Trophoblast cell (in vitro differentiated cells and primary cell): ENCODE data around the gene MMP15.
A peak's percentile ranks its signal among the peaks of the same experiment; 100 is the strongest.

Source experiments
- DNase-seq, 2 donors: peaks; one replicate each; pipeline ENCODE4 v3.0.0-alpha.2; 2016
- H2AFZ ChIP-seq: 2 replicates; pipeline ENCODE4 v1.6.1; 2013; ENCODE audit warnings: low read length, moderate library complexity, mild to moderate bottlenecking; ENCODE audit not compliant: insufficient read depth, poor library complexity
- H2AK5ac ChIP-seq: 2 replicates; pipeline ENCODE4 v1.6.1; 2013; ENCODE audit warnings: mild to moderate bottlenecking, low read length
- H2BK120ac ChIP-seq: 2 replicates; pipeline ENCODE4 v1.6.1; 2013; ENCODE audit warnings: low read length, mild to moderate bottlenecking, moderate library complexity; ENCODE audit not compliant: insufficient read depth, poor library complexity
- H2BK12ac ChIP-seq: 2 replicates; pipeline ENCODE4 v1.6.1; 2013; ENCODE audit warnings: mild to moderate bottlenecking, low read length, moderate library complexity
- H2BK5ac ChIP-seq: 2 replicates; pipeline ENCODE4 v1.6.1; 2013; ENCODE audit warnings: low read length, low read depth, moderate library complexity, mild to moderate bottlenecking; ENCODE audit not compliant: poor library complexity
- H3K14ac ChIP-seq: 2 replicates; pipeline ENCODE4 v1.6.1; 2013; ENCODE audit warnings: mild to moderate bottlenecking, low read length
- H3K18ac ChIP-seq: 2 replicates; pipeline ENCODE4 v1.6.1; 2013; ENCODE audit warnings: mild to moderate bottlenecking, low read length
- H3K23ac ChIP-seq: 2 replicates; pipeline ENCODE4 v1.6.1; 2013; ENCODE audit warnings: low read length
- H3K27ac ChIP-seq: 2 replicates; pipeline ENCODE4 v1.5.1; 2013; ENCODE audit warnings: low read depth, mild to moderate bottlenecking, inconsistent platforms, low read length, moderate library complexity
- H3K27me3 ChIP-seq: 2 replicates; pipeline ENCODE4 v1.6.1; 2013; ENCODE audit warnings: inconsistent platforms, mild to moderate bottlenecking, low read length, moderate library complexity; ENCODE audit not compliant: insufficient read depth
- H3K36me3 ChIP-seq, 2 experiments: 1 replicate in 1 of 2; 2 replicates in 1 of 2; pipeline ENCODE4 v1.6.1; 2013; ENCODE audit warnings: low read length in 2 of 2, mild to moderate bottlenecking in 2 of 2, moderate library complexity in 1 of 2; ENCODE audit not compliant: insufficient read depth in 2 of 2, control insufficient read depth in 1 of 2
- H3K4ac ChIP-seq: 2 replicates; pipeline ENCODE4 v1.6.1; 2013; ENCODE audit warnings: low read depth, mild to moderate bottlenecking, low read length, moderate library complexity
- H3K4me1 ChIP-seq, 2 experiments: 1 replicate in 1 of 2; 2 replicates in 1 of 2; pipeline ENCODE4 v1.6.1; 2013; ENCODE audit warnings: low read length in 2 of 2, mild to moderate bottlenecking in 2 of 2, moderate library complexity in 1 of 2; ENCODE audit not compliant: insufficient read depth in 2 of 2, control insufficient read depth in 1 of 2
- H3K4me2 ChIP-seq: 2 replicates; pipeline ENCODE4 v1.6.1; 2013; ENCODE audit warnings: inconsistent platforms, mild to moderate bottlenecking, low read length, moderate library complexity
- H3K4me3 ChIP-seq: 2 replicates; pipeline ENCODE4 v1.5.1; 2013; ENCODE audit warnings: mild to moderate bottlenecking, low read depth, low read length, inconsistent platforms
- H3K79me1 ChIP-seq: one replicate; pipeline ENCODE4 v1.6.1; 2013; ENCODE audit warnings: low read length
- H3K79me2 ChIP-seq: 2 replicates; pipeline ENCODE4 v1.6.1; 2013; ENCODE audit warnings: low read length, mild to moderate bottlenecking; ENCODE audit not compliant: control insufficient read depth, insufficient read depth, poor library complexity
- H3K9ac ChIP-seq: 2 replicates; pipeline ENCODE4 v1.6.1; 2013; ENCODE audit warnings: mild to moderate bottlenecking, low read length
- H3K9me3 ChIP-seq: 2 replicates; pipeline ENCODE4 v1.6.1; 2013; ENCODE audit warnings: low read depth, mild to moderate bottlenecking, control low read depth, inconsistent platforms, low read length; ENCODE audit not compliant: insufficient read depth
- H4K12ac ChIP-seq: 2 replicates; pipeline ENCODE4 v1.6.1; 2013; ENCODE audit warnings: low read depth, mild to moderate bottlenecking, low read length, moderate library complexity
- H4K8ac ChIP-seq: 2 replicates; pipeline ENCODE4 v1.6.1; 2013; ENCODE audit warnings: low read depth, mild to moderate bottlenecking, low read length, moderate library complexity
- H4K91ac ChIP-seq: one replicate; pipeline ENCODE4 v1.6.1; 2013; ENCODE audit warnings: low read depth, mild to moderate bottlenecking, low read length, moderate library complexity
- WGBS: extraction: QIAGEN DNeasy Blood & Tissue Kit; methylation state at CpG from one replicate; pipeline ENCODE4 v1.1.7; 2013; ENCODE audit warnings: missing lambda C conversion rate; ENCODE audit not compliant: insufficient read length, insufficient coverage; ENCODE audit errors: extremely low coverage; 5-methylcytosine and 5-hydroxymethylcytosine counted together

Gene MMP15

GRCh38 chr16:58039829-58040495, 14.4 kb downstream of the MMP15 start:
- H3K14ac ChIP-seq: no peak overlapping the region
- no peak overlapping the region for H2BK5ac ChIP-seq
- no peak overlapping the region for H3K27ac ChIP-seq
- H3K27me3 ChIP-seq: no peaks in the 10 kb centered on the region
- no peaks in the 10 kb centered on the region for H3K79me2 ChIP-seq
- H2AK5ac ChIP-seq: no peak overlapping the region
- no peak overlapping the region for H4K8ac ChIP-seq
- no peak overlapping the region for H3K18ac ChIP-seq
- H3K4me1 ChIP-seq: peaks cover 6 to 7% of the 10 kb centered on the region in 2 experiments
- no peak overlapping the region for H2BK12ac ChIP-seq
- no peak overlapping the region for H3K4ac ChIP-seq
- no CpG with 5 or more reads among the region's 26 CpGs for WGBS
- H2AFZ ChIP-seq: no peak overlapping the region
- no peak for DNase-seq
- H2BK120ac ChIP-seq: no peak overlapping the region
- peak overlapping the region; percentile 47 for H3K4me3 ChIP-seq
- peak overlapping the region; percentile 31 for H3K9ac ChIP-seq
- H3K36me3 ChIP-seq: peaks cover 45 to 58% of the 10 kb centered on the region in 2 experiments
- H3K23ac ChIP-seq: no peak overlapping the region
- H4K12ac ChIP-seq: no peak overlapping the region
- H4K91ac ChIP-seq: no peak overlapping the region
- H3K4me2 ChIP-seq: no peak overlapping the region
- no peaks in the 10 kb centered on the region for H3K79me1 ChIP-seq
- peaks cover 4% of the 10 kb centered on the region for H3K9me3 ChIP-seq

GRCh38 chr16:58040496-58040846, 14.9 kb downstream of the MMP15 start:
- Histone ChIP-seq H2BK12ac (no peak overlapping the region), H3K4me2 (no peak overlapping the region), H2AFZ (no peak overlapping the region), H3K9ac (no peak overlapping the region), H2BK5ac (no peak overlapping the region), H3K23ac (no peak overlapping the region), H4K8ac (no peak overlapping the region), H3K36me3 (peaks cover 47 to 62% of the 10 kb centered on the region in 2 experiments), H3K4ac (no peak overlapping the region), H4K91ac (no peak overlapping the region), H3K4me1 (peaks cover 2 to 4% of the 10 kb centered on the region in 2 experiments), H3K4me3 (no peak overlapping the region), H3K18ac (no peak overlapping the region), H2AK5ac (no peak overlapping the region), H3K14ac (no peak overlapping the region), H2BK120ac (no peak overlapping the region), H3K79me2 (no peaks in the 10 kb centered on the region), H4K12ac (no peak overlapping the region), H3K79me1 (no peaks in the 10 kb centered on the region), H3K27ac (no peak overlapping the region), H3K9me3 (peaks cover 4% of the 10 kb centered on the region), H3K27me3 (no peaks in the 10 kb centered on the region)
- no CpG with 5 or more reads among the region's 12 CpGs for WGBS
- no peak for DNase-seq

GRCh38 chr16:58040945-58041627, 15.5 kb downstream of the MMP15 start:
- H2AFZ ChIP-seq: no peak overlapping the region
- peaks cover 2 to 4% of the 10 kb centered on the region in 2 experiments for H3K4me1 ChIP-seq
- no peak overlapping the region for H3K4ac ChIP-seq
- H2AK5ac ChIP-seq: no peak overlapping the region
- no peak overlapping the region for H4K12ac ChIP-seq
- no peak overlapping the region for H3K23ac ChIP-seq
- no CpG with 5 or more reads among the region's 14 CpGs for WGBS
- no peak overlapping the region for H2BK120ac ChIP-seq
- H2BK12ac ChIP-seq: no peak overlapping the region
- H4K91ac ChIP-seq: no peak overlapping the region
- H2BK5ac ChIP-seq: no peak overlapping the region
- no peaks in the 10 kb centered on the region for H3K79me2 ChIP-seq
- H3K36me3 ChIP-seq: peaks cover 47 to 60% of the 10 kb centered on the region in 2 experiments
- H3K14ac ChIP-seq: no peak overlapping the region
- no peak overlapping the region for H4K8ac ChIP-seq
- peaks cover 4% of the 10 kb centered on the region for H3K9me3 ChIP-seq
- no peak overlapping the region for H3K27ac ChIP-seq
- no peak for DNase-seq
- H3K9ac ChIP-seq: no peak overlapping the region
- H3K4me2 ChIP-seq: no peak overlapping the region
- H3K4me3 ChIP-seq: no peak overlapping the region
- H3K27me3 ChIP-seq: no peaks in the 10 kb centered on the region
- H3K79me1 ChIP-seq: no peaks in the 10 kb centered on the region
- no peak overlapping the region for H3K18ac ChIP-seq

GRCh38 chr16:58041628-58041955, 16.0 kb downstream of the MMP15 start:
- H3K79me2 ChIP-seq: no peaks in the 10 kb centered on the region
- H2AK5ac ChIP-seq: no peak overlapping the region
- peaks cover 4% of the 10 kb centered on the region for H3K9me3 ChIP-seq
- no peak overlapping the region for H3K9ac ChIP-seq
- no peak overlapping the region for H3K27ac ChIP-seq
- H2BK5ac ChIP-seq: no peak overlapping the region
- no peak overlapping the region for H3K4me2 ChIP-seq
- DNase-seq: no peak
- H2BK120ac ChIP-seq: no peak overlapping the region
- H2BK12ac ChIP-seq: no peak overlapping the region
- H4K8ac ChIP-seq: no peak overlapping the region
- no peak overlapping the region for H4K12ac ChIP-seq
- H3K23ac ChIP-seq: no peak overlapping the region
- H3K14ac ChIP-seq: no peak overlapping the region
- WGBS: no CpG with 5 or more reads among the region's 18 CpGs
- peaks cover 2 to 4% of the 10 kb centered on the region in 2 experiments for H3K4me1 ChIP-seq
- no peaks in the 10 kb centered on the region for H3K79me1 ChIP-seq
- H3K4ac ChIP-seq: no peak overlapping the region
- no peak overlapping the region for H2AFZ ChIP-seq
- H3K4me3 ChIP-seq: no peak overlapping the region
- peaks cover 47 to 60% of the 10 kb centered on the region in 2 experiments for H3K36me3 ChIP-seq
- H4K91ac ChIP-seq: no peak overlapping the region
- no peaks in the 10 kb centered on the region for H3K27me3 ChIP-seq
- no peak overlapping the region for H3K18ac ChIP-seq
